ENCODE measurements around the gene RPUSD1. TPM values are rescaled to one million over a fixed set of nuclear protein-coding genes. Genes with fewer than 3 reads are reported as not detected.

Gene RPUSD1
- total RNA-seq, 1 donor from 2014 or later = 16.3 TPM

GRCh38 chr16:799948-800833 lies 12.0 kb upstream of the RPUSD1 start, which contains the start of gene GNG13:
GNG13 (minus strand) TSS chr16:800734; CDS start chr16:799077, 1,657 bp downstream.
- no peak for DNase-seq (ENCODE audit: low read depth in 2 of 2)

- DNase-seq (ENCODE audit: low read depth in 2 of 2) = no peak
These were observed 11.1 kb upstream of the RPUSD1 start for GRCh38 chr16:799111-799947.

GRCh38 chr16:798666-799065 lies 10.5 kb upstream of the RPUSD1 start:
- no peak for DNase-seq (ENCODE audit: low read depth in 2 of 2)

- DNase-seq (ENCODE audit: low read depth in 2 of 2) = no peak
These were observed 9.5 kb upstream of the RPUSD1 start for GRCh38 chr16:797686-798085.

GRCh38 chr16:797120-797420 lies 8.9 kb upstream of the RPUSD1 start:
- DNase-seq (ENCODE audit: low read depth in 2 of 2) = no peak

- no peak for DNase-seq (ENCODE audit: low read depth in 2 of 2)
These were observed 8.3 kb upstream of the RPUSD1 start for GRCh38 chr16:796296-797119.

- no peak for DNase-seq (ENCODE audit: low read depth in 2 of 2)
These were observed 7.5 kb upstream of the RPUSD1 start for GRCh38 chr16:795580-796229.

GRCh38 chr16:794853-795466 lies 6.8 kb upstream of the RPUSD1 start:
- no peak for DNase-seq (ENCODE audit: low read depth in 2 of 2)

GRCh38 chr16:794091-794822 lies 6.1 kb upstream of the RPUSD1 start:
- DNase-seq (ENCODE audit: low read depth in 2 of 2) = no peak

GRCh38 chr16:793414-793813 lies 5.2 kb upstream of the RPUSD1 start:
- DNase-seq (ENCODE audit: low read depth in 2 of 2) = no peak

- no peak for DNase-seq (ENCODE audit: low read depth in 2 of 2)
These were observed 4.2 kb upstream of the RPUSD1 start for GRCh38 chr16:792221-792995.

GRCh38 chr16:791131-791530 lies 3.0 kb upstream of the RPUSD1 start:
- no peak for DNase-seq (ENCODE audit: low read depth in 2 of 2)

- no peak for DNase-seq (ENCODE audit: low read depth in 2 of 2)
These were observed 1.9 kb upstream of the RPUSD1 start for GRCh38 chr16:790086-790485.

GRCh38 chr16:789191-789850 lies 1.1 kb upstream of the RPUSD1 start:
- no peak for DNase-seq (ENCODE audit: low read depth in 2 of 2)

- DNase-seq (ENCODE audit: low read depth in 2 of 2) = peak; percentile 95 to 96
These were observed 382 bp upstream of the RPUSD1 start, which contains the start of gene CHTF18 for GRCh38 chr16:788399-789126. CHTF18 (plus strand) TSS chr16:788620; CDS start chr16:788685, 65 bp downstream.

- peak; percentile 11 to 17 for DNase-seq (ENCODE audit: low read depth in 2 of 2)
These were observed 737 bp downstream of the RPUSD1 start for GRCh38 chr16:787321-787966.
